Measurements from ENCODE around the gene CDH23. TPM values are rescaled to one million over a fixed set of nuclear protein-coding genes. Genes with fewer than 3 reads are reported as not detected.

CDH23 gene
- total RNA-seq, 4 donors from 2014 or later = 0.57 to 5.9 (median 1.0) TPM

GRCh38 chr10:71565284-71566000 is 168.7 kb downstream of the CDH23 start:
- Histone ChIP-seq H3K36me3 (no peaks in the 10 kb centered on the region), H3K27me3 (peaks cover 0 to 1% (median 0%) of the 10 kb centered on the region in 4 donors), H3K4me1 (no peaks in the 10 kb centered on the region), H3K4me3 (no peak overlapping the region), H3K27ac (no peak overlapping the region), H3K9me3 (no peaks in the 10 kb centered on the region)
- TF ChIP-seq POLR2A (IDR thresholded peaks at IDR 0.05) (no peak), CTCF (IDR thresholded peaks at IDR 0.05) (no peak)
- DNase-seq = no peak
- intact Hi-C loops (cut with DNase I) = loop anchor here (5.0 kb wide), 2 partner anchors 78 to 248 kb away; partner anchors contain the start of gene SLC29A3
- 67 to 79% methylated on average over 2 of the region's 2 CpGs for WGBS, 2 donors

GRCh38 chr10:71567006-71567405 is 170.3 kb downstream of the CDH23 start:
- no peak for DNase-seq
- Histone ChIP-seq H3K27ac (no peak overlapping the region), H3K9me3 (no peaks in the 10 kb centered on the region), H3K4me3 (no peak overlapping the region), H3K27me3 (no peaks in the 10 kb centered on the region), H3K36me3 (no peaks in the 10 kb centered on the region), H3K4me1 (no peaks in the 10 kb centered on the region)
- WGBS, 2 donors = 89% methylated on average over 3 of the region's 5 CpGs; no CpG with 5 or more reads in 1 of the 2 donors
- TF ChIP-seq CTCF (IDR thresholded peaks at IDR 0.05) (no peak), POLR2A (IDR thresholded peaks at IDR 0.05) (no peak)
- intact Hi-C loops (cut with DNase I) = loop anchor here (5.0 kb wide), 2 partner anchors 80 to 250 kb away; partner anchors contain the start of gene SLC29A3

GRCh38 chr10:71568896-71569492 is 172.3 kb downstream of the CDH23 start:
- Histone ChIP-seq H3K9me3 (no peaks in the 10 kb centered on the region), H3K4me1 (no peaks in the 10 kb centered on the region), H3K27me3 (no peaks in the 10 kb centered on the region), H3K36me3 (no peaks in the 10 kb centered on the region), H3K4me3 (no peak overlapping the region), H3K27ac (no peak overlapping the region)
- WGBS, 2 donors = 84 to 100% methylated on average over 1 to 3 of the region's 5 CpGs
- TF ChIP-seq POLR2A (IDR thresholded peaks at IDR 0.05) (no peak), CTCF (IDR thresholded peaks at IDR 0.05) (no peak)
- DNase-seq = no peak
- intact Hi-C loops (cut with DNase I) = loop anchor here (5.0 kb wide), 2 partner anchors 82 to 252 kb away; partner anchors contain the start of gene SLC29A3

- Histone ChIP-seq H3K9me3 (no peaks in the 10 kb centered on the region), H3K27me3 (no peaks in the 10 kb centered on the region), H3K27ac (no peak overlapping the region), H3K36me3 (no peaks in the 10 kb centered on the region), H3K4me1 (peaks cover 0 to 4% (median 0%) of the 10 kb centered on the region in 3 donors), H3K4me3 (no peak overlapping the region)
- DNase-seq = no peak
- 32 to 41% methylated on average over 5 to 6 of the region's 6 CpGs for WGBS, 2 donors
- TF ChIP-seq CTCF (IDR thresholded peaks at IDR 0.05) (peak; percentile 71 to 88 (median 83)), POLR2A (IDR thresholded peaks at IDR 0.05) (no peak)
- intact Hi-C loops (cut with DNase I) = loop anchor here (5.0 kb wide), 2 partner anchors 83 to 253 kb away; partner anchors contain the start of gene SLC29A3
Measured at GRCh38 chr10:71569775-71570588, 173.3 kb downstream of the CDH23 start.
